SK-N-SH (cell line): ENCODE measurements around the gene ZNF138. TPM values are rescaled to one million over a fixed set of nuclear protein-coding genes. Genes with fewer than 3 reads are reported as not detected.
A peak's percentile ranks its signal among the peaks of the same experiment; 100 is the strongest.

Source experiments
- CTCF ChIA-PET: fragments of 300-600, 350-600 bp; formaldehyde crosslinking; extraction: SDS; loops from one replicate; lab custom pipeline; 2021; lab: Yijun Ruan, JAX
- POLR2A ChIA-PET: fragments of 350-600 bp; sonication (Branson Sonifier 250); formaldehyde crosslinking; extraction: SDS; loops from one replicate; lab custom pipeline; 2020; ENCODE audit warnings: antibody characterized with exemption, inconsistent platforms; lab: Yijun Ruan, JAX
- DNase-seq: peaks from one replicate; pipeline ENCODE4 v3.0.0; 2012
- H2AFZ ChIP-seq: fragments of 200-600 bp; sonication (generic); 2 replicates; pipeline ENCODE4 v1.8.1; 2016; ENCODE audit warnings: antibody characterized with exemption, mild to moderate bottlenecking, low read depth
- H3F3A ChIP-seq: fragments of 200-600 bp; sonication (generic); replicated peaks from 2 replicates; pipeline ENCODE3; 2016; ENCODE audit warnings: antibody characterized with exemption, mild to moderate bottlenecking; ENCODE audit not compliant: insufficient read depth
- H3K27ac ChIP-seq, 2 experiments: fragments of 200-500 bp in 1 of 2; fragments of 200-600 bp in 1 of 2; sonication (Bioruptor generic) in 1 of 2; sonication (generic), shearing (Covaris generic) in 1 of 2; 2 replicates each; pipeline versions ENCODE4 v1.5.1 to v1.6.1; 2014 to 2016; ENCODE audit warnings: low read depth in 2 of 2, inconsistent platforms in 1 of 2, low read length in 1 of 2, mild to moderate bottlenecking in 1 of 2, mixed read lengths in 1 of 2
- H3K27me3 ChIP-seq: fragments of 200-600 bp; sonication (generic), shearing (Covaris generic); 2 replicates; pipeline ENCODE4 v1.6.1; 2016; ENCODE audit warnings: mixed run types; ENCODE audit not compliant: insufficient read depth
- H3K36me3 ChIP-seq, 2 experiments: fragments of 200-500 bp in 1 of 2; fragments of 200-600 bp in 1 of 2; sonication (Bioruptor generic) in 1 of 2; sonication (generic) in 1 of 2; replicated peaks in 1 of 2; 2 replicates each; pipeline versions ENCODE3 to v1.5.1; 2014 to 2016; ENCODE audit warnings: low read length in 1 of 2, mild to moderate bottlenecking in 1 of 2; ENCODE audit not compliant: insufficient read depth in 2 of 2, control insufficient read depth in 1 of 2
- H3K4me1 ChIP-seq, 2 experiments: fragments of 200-500 bp in 1 of 2; fragments of 200-600 bp in 1 of 2; sonication (Bioruptor generic) in 1 of 2; sonication (generic), shearing (Covaris generic) in 1 of 2; 2 replicates each; pipeline versions ENCODE4 v1.5.1 to v1.6.1; 2014 to 2016; ENCODE audit warnings: low read depth in 1 of 2, low read length in 1 of 2, mixed run types in 1 of 2; ENCODE audit not compliant: insufficient read depth in 2 of 2, control insufficient read depth in 1 of 2
- H3K4me2 ChIP-seq: fragments of 200-600 bp; sonication (generic), shearing (Covaris generic); 2 replicates; pipeline ENCODE4 v1.6.1; 2017; ENCODE audit warnings: mixed run types
- H3K4me3 ChIP-seq, 2 experiments: fragments of 200-500 bp in 1 of 2; fragments of 200-600 bp in 1 of 2; sonication (Bioruptor generic) in 1 of 2; sonication (generic), shearing (Covaris generic) in 1 of 2; 2 replicates each; pipeline versions ENCODE4 v1.5.1 to v1.8.1; 2014 to 2016; ENCODE audit warnings: low read depth in 2 of 2, inconsistent platforms in 1 of 2, low read length in 1 of 2, mild to moderate bottlenecking in 1 of 2, mixed read lengths in 1 of 2, moderate library complexity in 1 of 2
- H3K79me2 ChIP-seq: fragments of 200-600 bp; sonication (generic); 2 replicates; pipeline ENCODE4 v1.8.1; 2017; ENCODE audit warnings: mild to moderate bottlenecking; ENCODE audit not compliant: insufficient read depth
- H3K9ac ChIP-seq: fragments of 200-600 bp; sonication (generic); 2 replicates; pipeline ENCODE4 v1.6.1; 2017; ENCODE audit warnings: mixed run types
- H3K9me2 ChIP-seq: fragments of 200-600 bp; sonication (generic); 2 replicates; pipeline ENCODE4 v1.6.1; 2017; ENCODE audit warnings: mixed run types
- H3K9me3 ChIP-seq: fragments of 200-600 bp; sonication (generic); 2 replicates; pipeline ENCODE4 v1.6.1; 2017; ENCODE audit warnings: mixed run types, mild to moderate bottlenecking, moderate library complexity
- H4K20me1 ChIP-seq: fragments of 200-600 bp; sonication (generic); 2 replicates; pipeline ENCODE4 v1.6.1; 2017; ENCODE audit warnings: mild to moderate bottlenecking, mixed run types; ENCODE audit not compliant: insufficient read depth
- CHD2 ChIP-seq: fragments of 150-350 bp; IDR thresholded peaks from 2 replicates; pipeline ENCODE4 v1.6.1; 2018; ENCODE audit warnings: low read length; ENCODE audit not compliant: partially characterized antibody
- CTCF ChIP-seq: fragments of 200-600 bp; sonication (generic); IDR thresholded peaks from 2 replicates; pipeline ENCODE4 v1.6.1; 2017; ENCODE audit warnings: antibody characterized with exemption, mild to moderate bottlenecking, moderate library complexity
- ELF1 ChIP-seq: IDR thresholded peaks from 2 replicates; pipeline ENCODE4 v1.4.0; 2012
- EP300 ChIP-seq, 2 experiments: IDR thresholded peaks; 2 replicates each; pipeline versions ENCODE4 v1.4.0 to v1.6.1; 2012; ENCODE audit warnings: borderline replicate concordance in 1 of 2, low read depth in 1 of 2, low read length in 1 of 2
- EZH2phosphoT487 ChIP-seq: fragments of 200-600 bp; sonication (generic); IDR thresholded peaks from 2 replicates; pipeline ENCODE4 v1.6.1; 2017; ENCODE audit warnings: low read depth, mixed run types, mild to moderate bottlenecking, antibody characterized with exemption, moderate library complexity, borderline replicate concordance
- FOXJ3 ChIP-seq: sonication (generic); formaldehyde crosslinking; IDR thresholded peaks from 2 replicates; pipeline ENCODE4 v1.5.1; 2020; ENCODE audit warnings: mild to moderate bottlenecking, missing genetic modification reagents
- FOXM1 ChIP-seq: IDR thresholded peaks from 2 replicates; pipeline ENCODE4 v1.4.0; 2012; ENCODE audit warnings: low read depth, mild to moderate bottlenecking
- GABPA ChIP-seq: IDR thresholded peaks from 2 replicates; pipeline ENCODE4 v1.4.0; 2012; ENCODE audit warnings: low read depth, mild to moderate bottlenecking
- GATA2 ChIP-seq: sonication (generic); formaldehyde crosslinking; IDR thresholded peaks from 2 replicates; pipeline ENCODE4 v1.5.0; 2020; ENCODE audit warnings: mild to moderate bottlenecking, missing genetic modification reagents
- JUND ChIP-seq: IDR thresholded peaks from 2 replicates; pipeline ENCODE4 v1.4.0; 2012
- MAX ChIP-seq: IDR thresholded peaks from 2 replicates; pipeline ENCODE4 v1.4.0; 2012; ENCODE audit warnings: low read depth
- NRF1 ChIP-seq: IDR thresholded peaks from 2 replicates; pipeline ENCODE4 v1.6.1; 2012; ENCODE audit warnings: low read depth, mild to moderate bottlenecking, low read length
- PBX3 ChIP-seq: IDR thresholded peaks from 2 replicates; pipeline ENCODE4; 2012
- POLR2AphosphoS5 ChIP-seq: IDR thresholded peaks from 2 replicates; pipeline ENCODE4 v1.6.1; 2012; ENCODE audit warnings: low read depth, low read length
- RCOR1 ChIP-seq: fragments of 150-350 bp; IDR thresholded peaks from 2 replicates; pipeline ENCODE4 v1.6.1; 2017; ENCODE audit warnings: antibody characterized with exemption, low read length
- REST ChIP-seq: IDR thresholded peaks from 2 replicates; pipeline ENCODE4 v1.6.1; 2012; ENCODE audit warnings: mild to moderate bottlenecking, low read depth, low read length, moderate library complexity
- RFX5 ChIP-seq: IDR thresholded peaks from 2 replicates; pipeline ENCODE4 v1.6.1; 2012; ENCODE audit warnings: mild to moderate bottlenecking, improper control_type of control experiment, low read length
- TAF1 ChIP-seq: IDR thresholded peaks from 2 replicates; pipeline ENCODE4 v1.6.1; 2012; ENCODE audit warnings: low read depth, mild to moderate bottlenecking, low read length, moderate library complexity, borderline replicate concordance
- TCF12 ChIP-seq: IDR thresholded peaks from 2 replicates; pipeline ENCODE4 v1.4.0; 2012
- USF1 ChIP-seq: IDR thresholded peaks from 2 replicates; pipeline ENCODE4 v1.4.0; 2012; ENCODE audit warnings: low read depth, borderline replicate concordance
- YY1 ChIP-seq: IDR thresholded peaks from 2 replicates; pipeline ENCODE4 v1.4.0; 2012; ENCODE audit warnings: low read depth, mild to moderate bottlenecking
- WGBS: methylation state at CpG from one replicate; pipeline ENCODE4 v1.1.6; 2017; ENCODE audit warnings: low lambda C conversion rate; 5-methylcytosine and 5-hydroxymethylcytosine counted together
- polyA plus RNA-seq, 3 experiments: library from polyadenylated mRNA; depleted of rRNA; stranded (reverse); fragments of >200 nt; gene quantifications; 2 replicates each; pipeline ENCODE4 v1.2.3, GENCODE V29; 2012

ZNF138 gene
- polyA plus RNA-seq, 1 of the 3 experiments (the other 2 are of a cell fraction), result 4.9 TPM

GRCh38 chr7:64794171-64794844 is at the start of gene ZNF138 (continued):
- TF ChIP-seq GATA2 (CRISPR knock-in tag) (no peak), REST (peak; percentile 54; the same call in 1 of the 2 replicates), NRF1 (no peak), POLR2AphosphoS5 (peak; percentile 97), EZH2phosphoT487 (no peak), GABPA (peak; percentile 92), RFX5 (peak; percentile 90), TCF12 (no peak)
- TF ChIP-seq, all 33 proteins: peak for 13

GRCh38 chr7:64744680-64745079 is 49.5 kb upstream of the ZNF138 start:
- no peaks in the 10 kb centered on the region for H4K20me1 ChIP-seq
- H3K27me3 ChIP-seq, result no peaks in the 10 kb centered on the region
- no peaks in the 10 kb centered on the region for H3K4me1 ChIP-seq
- 34% methylated on average over 4 of the region's 4 CpGs for WGBS
- ChIA-PET POLR2A (interaction anchor here (0.6 kb wide), 1 partner anchor 27 kb away, joined by 3 read pairs; no protein-coding TSS in a partner anchor), CTCF (no interaction called here)
- no peaks in the 10 kb centered on the region; the same call in 1 of the 2 replicates for H3K9me3 ChIP-seq
- no peak overlapping the region for H3K4me2 ChIP-seq
- no peaks in the 10 kb centered on the region for H3F3A ChIP-seq
- H3K79me2 ChIP-seq, result no peaks in the 10 kb centered on the region
- DNase-seq, result no peak
- no peaks in the 10 kb centered on the region for H3K9me2 ChIP-seq
- no peaks in the 10 kb centered on the region for H3K36me3 ChIP-seq
- H2AFZ ChIP-seq, result no peak overlapping the region
- no peak overlapping the region for H3K9ac ChIP-seq
- H3K27ac ChIP-seq, result no peak overlapping the region
- H3K4me3 ChIP-seq, result no peak overlapping the region
- no peak for TF ChIP-seq FOXJ3 (CRISPR knock-in tag)
- TF ChIP-seq PBX3, result no peak
- no peak for TF ChIP-seq YY1
- TF ChIP-seq TAF1, result no peak
- TF ChIP-seq EP300 (IDR thresholded peaks at IDR 0.05; ENCODE audit: borderline replicate concordance in 1 of 2, low read depth in 1 of 2, low read length in 1 of 2), result no peak
- no peak for TF ChIP-seq CHD2
- no peak for TF ChIP-seq JUND
- no peak for TF ChIP-seq USF1
- no peak for TF ChIP-seq REST
- TF ChIP-seq FOXM1, result no peak
- TF ChIP-seq CTCF, result no peak
- no peak for TF ChIP-seq MAX
- no peak for TF ChIP-seq ELF1
- no peak for TF ChIP-seq GABPA
- TF ChIP-seq RCOR1, result no peak
- no peak for TF ChIP-seq GATA2 (CRISPR knock-in tag)
